Measurements from ENCODE around the gene CYP27C1.
"Not testable (repeated sequence)": the region's sequence is repeated elsewhere in the genome, so short reads cannot be mapped to it uniquely, and the experiment has no call there.

CYP27C1 gene

GRCh38 chr2:127255146-127255545 is 35.0 kb upstream of the CYP27C1 start:
- TF ChIP-seq, protein P1, sequence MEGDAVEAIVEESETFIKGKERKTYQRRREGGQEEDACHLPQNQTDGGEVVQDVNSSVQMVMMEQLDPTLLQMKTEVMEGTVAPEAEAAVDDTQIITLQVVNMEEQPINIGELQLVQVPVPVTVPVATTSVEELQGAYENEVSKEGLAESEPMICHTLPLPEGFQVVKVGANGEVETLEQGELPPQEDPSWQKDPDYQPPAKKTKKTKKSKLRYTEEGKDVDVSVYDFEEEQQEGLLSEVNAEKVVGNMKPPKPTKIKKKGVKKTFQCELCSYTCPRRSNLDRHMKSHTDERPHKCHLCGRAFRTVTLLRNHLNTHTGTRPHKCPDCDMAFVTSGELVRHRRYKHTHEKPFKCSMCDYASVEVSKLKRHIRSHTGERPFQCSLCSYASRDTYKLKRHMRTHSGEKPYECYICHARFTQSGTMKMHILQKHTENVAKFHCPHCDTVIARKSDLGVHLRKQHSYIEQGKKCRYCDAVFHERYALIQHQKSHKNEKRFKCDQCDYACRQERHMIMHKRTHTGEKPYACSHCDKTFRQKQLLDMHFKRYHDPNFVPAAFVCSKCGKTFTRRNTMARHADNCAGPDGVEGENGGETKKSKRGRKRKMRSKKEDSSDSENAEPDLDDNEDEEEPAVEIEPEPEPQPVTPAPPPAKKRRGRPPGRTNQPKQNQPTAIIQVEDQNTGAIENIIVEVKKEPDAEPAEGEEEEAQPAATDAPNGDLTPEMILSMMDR (conservative IDR thresholded peaks at IDR 0.05; ENCODE audit: low read depth, low read length) = no peak
- no peak for DNase-seq (ENCODE audit: low read depth)
- H3K4me3 ChIP-seq (ENCODE audit: low read length) = no peak overlapping the region

DNA sequence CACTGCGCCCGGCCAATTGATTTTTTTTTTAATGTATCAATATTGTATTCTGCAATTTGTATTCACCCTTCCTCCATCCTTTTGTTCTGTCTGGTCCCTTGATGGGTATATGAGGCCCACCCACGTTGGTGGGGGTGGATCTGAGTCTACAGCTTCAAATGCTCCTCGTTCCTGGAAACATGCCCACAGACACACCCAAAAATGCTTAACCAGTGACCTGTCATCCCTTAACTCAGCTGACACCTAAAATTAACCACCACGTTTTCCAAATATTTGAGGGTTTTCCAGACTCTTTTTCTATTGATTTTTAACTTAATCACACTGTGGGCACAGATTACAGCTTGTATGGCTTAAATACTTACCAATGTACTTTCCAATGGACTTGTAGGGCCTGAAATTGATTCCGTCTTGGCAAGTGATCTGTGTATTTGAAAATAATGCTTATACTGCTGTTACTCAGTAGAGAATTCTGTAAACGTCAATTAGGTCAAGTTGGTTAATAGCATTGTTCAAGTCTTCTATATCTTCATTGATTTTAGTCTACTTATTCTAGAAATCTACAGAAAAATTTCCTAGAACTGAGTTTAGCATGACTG is 34.4 kb upstream of the CYP27C1 start:
- DNase-seq (ENCODE audit: low read depth) = peak; percentile 6
- TF ChIP-seq, protein P1 (conservative IDR thresholded peaks at IDR 0.05; ENCODE audit: low read depth, low read length) = no peak
- H3K4me3 ChIP-seq (ENCODE audit: low read length) = no peak overlapping the region

- not testable (repeated sequence) for DNase-seq (ENCODE audit: low read depth); H3K4me3 ChIP-seq (ENCODE audit: low read length)
Measured at GRCh38 chr2:127241184-127241583, 21.1 kb upstream of the CYP27C1 start.

- no peak overlapping the region for H3K4me3 ChIP-seq (ENCODE audit: low read length)
- TF ChIP-seq, protein P1 (conservative IDR thresholded peaks at IDR 0.05; ENCODE audit: low read depth, low read length) = no peak
- DNase-seq (ENCODE audit: low read depth) = no peak
Measured at GRCh38 chr2:127239395-127239794, 19.3 kb upstream of the CYP27C1 start.

GRCh38 chr2:127237768-127238167 is 17.7 kb upstream of the CYP27C1 start:
- DNase-seq (ENCODE audit: low read depth); H3K4me3 ChIP-seq (ENCODE audit: low read length): not testable (repeated sequence)

GRCh38 chr2:127235082-127235702 is 15.1 kb upstream of the CYP27C1 start:
- DNase-seq (ENCODE audit: low read depth) = no peak
- no peak overlapping the region for H3K4me3 ChIP-seq (ENCODE audit: low read length)
- TF ChIP-seq, protein P1 (conservative IDR thresholded peaks at IDR 0.05; ENCODE audit: low read depth, low read length) = no peak

DNA sequence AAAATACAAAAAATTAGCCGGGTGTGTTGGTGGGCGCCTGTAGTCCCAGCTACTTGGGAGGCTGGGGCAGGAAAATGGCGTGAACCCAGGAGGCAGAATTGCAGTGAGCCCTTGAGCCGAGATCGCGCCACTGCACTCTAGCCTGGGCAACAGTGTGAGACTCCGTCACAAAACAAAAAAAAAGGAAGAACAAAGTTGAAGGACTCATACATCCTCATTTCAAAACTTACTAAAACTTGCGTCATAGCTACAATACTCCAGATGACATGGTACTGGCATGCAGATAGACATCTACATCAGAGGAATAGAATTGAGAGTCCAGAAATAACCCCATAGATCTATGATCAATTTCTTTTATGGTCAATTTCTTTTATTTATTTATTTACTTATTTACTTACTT is 13.6 kb upstream of the CYP27C1 start:
- TF ChIP-seq, protein P1 (conservative IDR thresholded peaks at IDR 0.05; ENCODE audit: low read depth, low read length) = no peak
- no peak overlapping the region for H3K4me3 ChIP-seq (ENCODE audit: low read length)
- DNase-seq (ENCODE audit: low read depth) = no peak

- no peak overlapping the region for H3K4me3 ChIP-seq (ENCODE audit: low read length)
- no peak for DNase-seq (ENCODE audit: low read depth)
- TF ChIP-seq, protein P1 (conservative IDR thresholded peaks at IDR 0.05; ENCODE audit: low read depth, low read length) = no peak
Measured at GRCh38 chr2:127231130-127231865, 11.2 kb upstream of the CYP27C1 start.

All from retinal pigment epithelial cell (primary cell).